IMR-90 (cell line): ENCODE data around the gene NXN. TPM values are rescaled to one million over a fixed set of nuclear protein-coding genes. Genes with fewer than 3 reads are reported as not detected.
A peak's percentile ranks its signal among the peaks of the same experiment; 100 is the strongest.

Source experiments
- ATAC-seq: fragments of 200-7000 bp; cut with Tn5 transposase; 2 replicates; pipeline ENCODE4 v1.9.1; 2020; ENCODE audit warnings: low read depth, mild to moderate bottlenecking, moderate library complexity
- BruUV-seq: library from RNA; stranded (reverse); fragments of 400-500 nt; replicated peaks from 2 replicates; lab custom pipeline; 2021; lab: Mats Ljungman, UMichigan
- CTCF ChIA-PET: fragments of 300-600 bp; formaldehyde crosslinking; extraction: SDS; loops from one replicate; lab custom pipeline; 2021; ENCODE audit warnings: antibody characterized with exemption; lab: Yijun Ruan, JAX
- POLR2A ChIA-PET: fragments of 300-600 bp; sonication (Branson Sonifier 250); formaldehyde crosslinking; loops from one replicate; lab custom pipeline; 2022; ENCODE audit warnings: antibody characterized with exemption; ENCODE audit not compliant: unreplicated experiment; lab: Charles Lee
- DNase-seq: peaks from one replicate; pipeline ENCODE4 v3.0.0; 2013
- H2AFZ ChIP-seq: replicated peaks from 2 replicates; pipeline ENCODE3; 2013; ENCODE audit warnings: low read length, mild to moderate bottlenecking; ENCODE audit not compliant: poor library complexity
- H2AK5ac ChIP-seq: 2 replicates; pipeline ENCODE4 v1.6.1; 2013; ENCODE audit warnings: low read depth, low read length, inconsistent platforms
- H2AK9ac ChIP-seq: replicated peaks from 2 replicates; pipeline ENCODE3; 2013; ENCODE audit warnings: mild to moderate bottlenecking, low read depth, low read length, moderate library complexity; ENCODE audit not compliant: poor library complexity
- H2BK120ac ChIP-seq: 2 replicates; pipeline ENCODE4 v1.6.1; 2013; ENCODE audit warnings: low read depth, low read length, inconsistent platforms
- H2BK15ac ChIP-seq: 3 replicates; pipeline ENCODE4 v1.6.1; 2013; ENCODE audit warnings: low read depth, low read length, inconsistent platforms
- H2BK20ac ChIP-seq: 2 replicates; pipeline ENCODE4 v1.6.1; 2013; ENCODE audit warnings: low read depth, mild to moderate bottlenecking, inconsistent platforms, low read length, moderate library complexity
- H2BK5ac ChIP-seq: 2 replicates; pipeline ENCODE4 v1.6.1; 2013; ENCODE audit warnings: mild to moderate bottlenecking, low read depth, low read length, inconsistent platforms; ENCODE audit not compliant: poor library complexity, severe bottlenecking
- H3K14ac ChIP-seq: replicated peaks from 2 replicates; pipeline ENCODE4 v1.6.1; 2013; ENCODE audit warnings: low read depth, low read length, inconsistent platforms
- H3K18ac ChIP-seq: 2 replicates; pipeline ENCODE4 v1.6.1; 2013; ENCODE audit warnings: low read depth, low read length, control low read depth
- H3K23ac ChIP-seq: 2 replicates; pipeline ENCODE4 v1.6.1; 2013; ENCODE audit warnings: low read depth, low read length, inconsistent platforms
- H3K27ac ChIP-seq: 2 replicates; pipeline ENCODE4 v1.5.1; 2013; ENCODE audit warnings: mild to moderate bottlenecking, control low read depth, low read length; ENCODE audit not compliant: insufficient read depth
- H3K27me3 ChIP-seq: 2 replicates; pipeline ENCODE4 v1.6.1; 2013; ENCODE audit warnings: low read length; ENCODE audit not compliant: control insufficient read depth, insufficient read depth
- H3K36me3 ChIP-seq: 2 replicates; pipeline ENCODE4 v1.6.1; 2013; ENCODE audit warnings: low read length, mixed read lengths; ENCODE audit not compliant: control insufficient read depth, insufficient read depth
- H3K4ac ChIP-seq: 2 replicates; pipeline ENCODE4 v1.6.1; 2013; ENCODE audit warnings: low read depth, low read length, inconsistent platforms
- H3K4me1 ChIP-seq: 2 replicates; pipeline ENCODE4 v1.6.1; 2013; ENCODE audit warnings: low read length, mixed read lengths; ENCODE audit not compliant: control insufficient read depth, insufficient read depth
- H3K4me2 ChIP-seq: 2 replicates; pipeline ENCODE4 v1.6.1; 2013; ENCODE audit warnings: low read depth, mild to moderate bottlenecking, control low read depth, low read length, moderate library complexity
- H3K4me3 ChIP-seq: 2 replicates; pipeline ENCODE4 v1.5.1; 2013; ENCODE audit warnings: low read depth, mild to moderate bottlenecking, control low read depth, low read length, moderate library complexity; ENCODE audit not compliant: insufficient read depth
- H3K56ac ChIP-seq: 2 replicates; pipeline ENCODE4 v1.6.1; 2013; ENCODE audit warnings: low read length, inconsistent platforms; ENCODE audit not compliant: insufficient read depth; ENCODE audit errors: extremely low read depth
- H3K79me1 ChIP-seq, 2 experiments: 2 replicates each; pipeline ENCODE4 v1.6.1; 2013; ENCODE audit warnings: low read length in 2 of 2, inconsistent platforms in 1 of 2, low read depth in 1 of 2
- H3K9ac ChIP-seq: 2 replicates; pipeline ENCODE4 v1.6.1; 2013; ENCODE audit warnings: low read depth, low read length, control low read depth
- H3K9me1 ChIP-seq: 2 replicates; pipeline ENCODE4 v1.6.1; 2013; ENCODE audit warnings: low read length, inconsistent platforms; ENCODE audit not compliant: insufficient read depth
- H3K9me3 ChIP-seq: 2 replicates; pipeline ENCODE4 v1.6.1; 2013; ENCODE audit warnings: low read length; ENCODE audit not compliant: control insufficient read depth, insufficient read depth
- H4K20me1 ChIP-seq: 2 replicates; pipeline ENCODE4 v1.6.1; 2013; ENCODE audit warnings: low read length, inconsistent platforms; ENCODE audit not compliant: insufficient read depth
- H4K5ac ChIP-seq: 2 replicates; pipeline ENCODE4 v1.6.1; 2013; ENCODE audit warnings: mild to moderate bottlenecking, low read depth, low read length, control low read depth
- H4K8ac ChIP-seq, 2 experiments: 2 replicates each; pipeline ENCODE4 v1.6.1; 2013; ENCODE audit warnings: low read depth in 2 of 2, low read length in 2 of 2, control low read depth in 1 of 2, inconsistent platforms in 1 of 2
- H4K91ac ChIP-seq: 2 replicates; pipeline ENCODE4 v1.6.1; 2013; ENCODE audit warnings: low read depth, low read length, inconsistent platforms; ENCODE audit not compliant: insufficient read depth
- CEBPB ChIP-seq: IDR thresholded peaks from 2 replicates; pipeline ENCODE4 v1.6.1; 2012; ENCODE audit warnings: low read depth, low read length, improper control_type of control experiment
- FOS ChIP-seq: fragments of 150-350 bp; IDR thresholded peaks from 2 replicates; pipeline ENCODE4 v1.6.1; 2016; ENCODE audit warnings: low read depth, low read length
- MAZ ChIP-seq: IDR thresholded peaks from 2 replicates; pipeline ENCODE4 v1.6.1; 2012; ENCODE audit warnings: low read depth, mild to moderate bottlenecking, low read length, improper control_type of control experiment, moderate library complexity, borderline replicate concordance
- RCOR1 ChIP-seq: IDR thresholded peaks from 2 replicates; pipeline ENCODE4 v1.6.1; 2012; ENCODE audit warnings: mild to moderate bottlenecking, low read length, improper control_type of control experiment; ENCODE audit not compliant: insufficient replicate concordance
- SMC3 ChIP-seq: fragments of 150-350 bp; IDR thresholded peaks from 2 replicates; pipeline ENCODE4 v1.6.1; 2016; ENCODE audit warnings: low read depth, mild to moderate bottlenecking, antibody characterized with exemption, low read length, moderate library complexity
- WGBS, 2 experiments: methylation state at CpG; one replicate each; pipeline versions ENCODE4 v1.1.5 to v1.1.7; 2013; ENCODE audit warnings: missing lambda C conversion rate in 2 of 2; ENCODE audit not compliant: insufficient read length in 1 of 2; ENCODE audit errors: extremely low coverage in 2 of 2; 5-methylcytosine and 5-hydroxymethylcytosine counted together
- dilution Hi-C: fragments of 300-500 bp; cut with HindIII; formaldehyde crosslinking; loops from one replicate; pipeline ENCODE4 v1.14.3; 2018; ENCODE audit warnings: low sequenced_read_pairs; ENCODE audit not compliant: unreplicated experiment
- in situ Hi-C: fragments of 300-500 bp; cut with MboI; formaldehyde crosslinking; loops from 3 replicates; pipeline ENCODE4 v1.14.3; 2019; ENCODE audit warnings: low sequenced_read_pairs, inconsistent platforms, mixed read lengths
- intact Hi-C: fragments of 100-400 bp; cut with micrococcal nuclease; formaldehyde crosslinking; loops from 2 replicates; pipeline ENCODE4 v1.10.0; 2022
- polyA plus RNA-seq, 3 experiments: library from polyadenylated mRNA; depleted of rRNA; stranded (reverse); fragments of >200 nt; gene quantifications; 2 replicates each; pipeline ENCODE4 v1.2.3, GENCODE V29; 2012; ENCODE audit warnings: low replicate concordance in 1 of 3
- total RNA-seq: library from RNA; depleted of rRNA; stranded (reverse); fragments of >200 nt; gene quantifications from 2 replicates; pipeline ENCODE4 v1.2.3, GENCODE V29; 2012
- TF ChIP-seq, protein P1 (sequence below): fragments of 150-350 bp; IDR thresholded peaks from 2 replicates; pipeline ENCODE4 v1.6.1; 2017; ENCODE audit warnings: mild to moderate bottlenecking, antibody characterized with exemption, low read length, low read depth
- TF ChIP-seq, protein P2 (sequence below): fragments of 150-350 bp; IDR thresholded peaks from 2 replicates; pipeline ENCODE4 v1.6.1; 2016; ENCODE audit warnings: low read depth, mild to moderate bottlenecking, low read length, moderate library complexity, borderline replicate concordance

The NXN gene
- total and polyA plus RNA-seq, 2 of the 4 experiments (the other 2 are of a cell fraction) = 52.5 to 116 TPM

DNA sequence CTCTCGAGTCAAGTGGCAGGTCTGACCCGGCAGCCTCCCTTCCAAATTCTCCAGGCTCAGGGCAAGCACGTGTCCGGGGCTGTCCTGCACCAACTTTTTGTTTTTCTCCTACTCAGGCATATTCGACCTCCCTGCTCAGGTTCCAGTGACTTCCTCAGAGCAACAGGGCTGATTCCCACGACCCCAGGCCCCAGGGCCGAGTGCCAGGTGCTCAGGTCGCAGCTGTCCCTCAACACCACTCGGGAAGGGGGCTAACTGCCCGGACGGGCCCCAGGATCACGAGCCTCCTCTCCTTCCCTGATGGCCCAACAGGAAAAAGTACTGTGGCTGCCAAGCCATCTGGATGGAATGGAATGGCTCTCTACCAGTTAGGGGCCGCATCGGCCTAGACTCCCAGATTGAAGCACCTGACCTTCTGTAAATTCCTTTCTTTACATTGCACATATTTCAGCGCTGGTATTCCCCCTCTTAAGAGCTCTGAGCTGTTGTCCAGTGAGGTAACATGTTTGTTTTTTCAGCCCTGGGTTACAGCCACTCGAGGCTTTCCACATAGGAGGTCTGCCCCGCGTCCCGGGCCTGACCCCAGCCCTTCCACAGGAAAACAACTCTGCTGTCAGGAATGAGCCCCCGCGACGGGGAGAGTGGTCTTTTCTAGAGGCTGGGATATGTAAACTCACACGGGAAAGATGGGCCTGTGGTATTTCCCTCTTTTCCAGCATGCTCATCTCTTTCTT, 25.0 kb downstream of the NXN start:
- Histone ChIP-seq H2AK5ac (peak overlapping the region; percentile 87), H3K4ac (peak overlapping the region; percentile 80), H3K27me3 (no peaks in the 10 kb centered on the region), H2BK5ac (peak overlapping the region; percentile 85), H2BK15ac (peak overlapping the region; percentile 43; the same call in 1 of the 3 replicates), H3K56ac (peak overlapping the region; percentile 19; the same call in 1 of the 2 replicates), H3K36me3 (peaks cover 18% of the 10 kb centered on the region), H3K79me1 (peaks cover 35 to 77% of the 10 kb centered on the region in 2 experiments), H2AK9ac (peak overlapping the region; percentile 94), H3K23ac (0 out of 2 replicates have a peak overlapping the region, but pooled peaks have one; percentile 26), H4K8ac (peak overlapping the region in 1 of 2 experiments; percentile 84; a peak in 2 of 4 replicates), H3K4me2 (peak overlapping the region; percentile 1; the same call in 1 of the 2 replicates), H3K9me1 (peaks cover 23% of the 10 kb centered on the region), H4K20me1 (peaks cover 52% of the 10 kb centered on the region), H2BK120ac (peak overlapping the region; percentile 86), H3K9me3 (no peaks in the 10 kb centered on the region), H3K18ac (peak overlapping the region; percentile 11; the same call in 1 of the 2 replicates), H3K14ac (peak overlapping the region; percentile 50; the same call in 1 of the 2 replicates), H4K5ac (0 out of 2 replicates have a peak overlapping the region, but pooled peaks have one; percentile 14), H3K9ac (peak overlapping the region; percentile 23; the same call in 1 of the 2 replicates), H3K27ac (peak overlapping the region; percentile 68), H3K4me1 (peaks cover 31% of the 10 kb centered on the region), H2AFZ (peak overlapping the region; percentile 56), H4K91ac (peak overlapping the region; percentile 88), H2BK20ac (peak overlapping the region; percentile 81), H3K4me3 (no peak overlapping the region)
- dilution Hi-C loops (no loop called here), intact Hi-C loops (loop anchor here (1.0 kb wide), 1 partner anchor 21 kb away; no protein-coding TSS in a partner anchor), in situ Hi-C loops (no loop called here)
- CTCF ChIA-PET = no interaction called here
- ATAC-seq (peak; percentile 33), DNase-seq (peak; percentile 95)
- POLR2A ChIA-PET = interaction anchor here (0.6 kb wide), 1 partner anchor 218 kb away, joined by 3 read pairs; no protein-coding TSS in a partner anchor
- BruUV-seq = no TSS peak
- 56% methylated on average over 8 of the region's 23 CpGs; no CpG with 5 or more reads in 1 of the 2 experiments for WGBS, 2 experiments
- TF ChIP-seq CEBPB (peak; percentile 37; the same call in 1 of the 2 replicates), MAZ (peak; percentile 55; the same call in 1 of the 2 replicates), FOS (no peak), RCOR1 (peak; percentile 73), SMC3 (no peak)
- TF ChIP-seq, protein P1, sequence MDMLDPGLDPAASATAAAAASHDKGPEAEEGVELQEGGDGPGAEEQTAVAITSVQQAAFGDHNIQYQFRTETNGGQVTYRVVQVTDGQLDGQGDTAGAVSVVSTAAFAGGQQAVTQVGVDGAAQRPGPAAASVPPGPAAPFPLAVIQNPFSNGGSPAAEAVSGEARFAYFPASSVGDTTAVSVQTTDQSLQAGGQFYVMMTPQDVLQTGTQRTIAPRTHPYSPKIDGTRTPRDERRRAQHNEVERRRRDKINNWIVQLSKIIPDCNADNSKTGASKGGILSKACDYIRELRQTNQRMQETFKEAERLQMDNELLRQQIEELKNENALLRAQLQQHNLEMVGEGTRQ = peak; percentile 33; the same call in 1 of the 2 replicates
- TF ChIP-seq, protein P2, sequence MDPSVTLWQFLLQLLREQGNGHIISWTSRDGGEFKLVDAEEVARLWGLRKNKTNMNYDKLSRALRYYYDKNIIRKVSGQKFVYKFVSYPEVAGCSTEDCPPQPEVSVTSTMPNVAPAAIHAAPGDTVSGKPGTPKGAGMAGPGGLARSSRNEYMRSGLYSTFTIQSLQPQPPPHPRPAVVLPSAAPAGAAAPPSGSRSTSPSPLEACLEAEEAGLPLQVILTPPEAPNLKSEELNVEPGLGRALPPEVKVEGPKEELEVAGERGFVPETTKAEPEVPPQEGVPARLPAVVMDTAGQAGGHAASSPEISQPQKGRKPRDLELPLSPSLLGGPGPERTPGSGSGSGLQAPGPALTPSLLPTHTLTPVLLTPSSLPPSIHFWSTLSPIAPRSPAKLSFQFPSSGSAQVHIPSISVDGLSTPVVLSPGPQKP = no peak
